Dedifferentiated amniotic fluid mesenchymal stem cell (primary cell): Measurements from ENCODE around the gene RMND1.

ENCODE experiments used
- DNase-seq: peaks from one replicate; pipeline ENCODE4 v3.0.0-alpha.2; 2016; ENCODE audit errors: extremely low spot score

RMND1 gene

GRCh38 chr6:151417477-151417876 is 34.4 kb downstream of the RMND1 start:
- no peak for DNase-seq

- DNase-seq, result no peak
Observed at GRCh38 chr6:151414641-151415260, 37.2 kb downstream of the RMND1 start.

- no peak for DNase-seq
Observed at GRCh38 chr6:151413372-151414145, 38.4 kb downstream of the RMND1 start.

- DNase-seq, result no peak
Observed at GRCh38 chr6:151412909-151413308, 39.0 kb downstream of the RMND1 start.

GRCh38 chr6:151409679-151410078 is 42.2 kb downstream of the RMND1 start:
- no peak for DNase-seq

- no peak for DNase-seq
Observed at GRCh38 chr6:151409260-151409659, 42.7 kb downstream of the RMND1 start.

- DNase-seq, result no peak
Observed at GRCh38 chr6:151408858-151409257, 43.1 kb downstream of the RMND1 start.

- no peak for DNase-seq
Observed at GRCh38 chr6:151403919-151404308, 48.0 kb downstream of the RMND1 start.

GRCh38 chr6:151402228-151402627 is 49.7 kb downstream of the RMND1 start:
- DNase-seq, result no peak

- no peak for DNase-seq
Observed at GRCh38 chr6:151400473-151400872, 51.5 kb downstream of the RMND1 start.

- DNase-seq, result no peak
Observed at GRCh38 chr6:151399679-151400078, 52.2 kb downstream of the RMND1 start.

- no peak for DNase-seq
Observed at GRCh38 chr6:151393410-151393809, 58.5 kb downstream of the RMND1 start.

- DNase-seq, result no peak
Observed at GRCh38 chr6:151392427-151392826, 59.5 kb downstream of the RMND1 start.

- peak; percentile 63 for DNase-seq
Observed at GRCh38 chr6:151391471-151392413, 60.2 kb downstream of the RMND1 start, which contains the start of gene ZBTB2. Gene ZBTB2 (minus strand): TSS chr6:151391559. CDS start chr6:151373637, 17,922 bp downstream.

- no peak for DNase-seq
Observed at GRCh38 chr6:151390851-151391470, 61.0 kb downstream of the RMND1 start.

GRCh38 chr6:151390276-151390850 is 61.6 kb downstream of the RMND1 start:
- peak; percentile 98 for DNase-seq

- DNase-seq, result peak; percentile 61
Observed at GRCh38 chr6:151389618-151390275, 62.2 kb downstream of the RMND1 start.

GRCh38 chr6:151388997-151389617 is 62.8 kb downstream of the RMND1 start:
- no peak for DNase-seq

GRCh38 chr6:151388236-151388635 is 63.7 kb downstream of the RMND1 start:
- no peak for DNase-seq
